T-helper 17 cell (primary cell): ENCODE data around the gene PRPF8. TPM values are rescaled to one million over a fixed set of nuclear protein-coding genes. Genes with fewer than 3 reads are reported as not detected.

ENCODE experiments used
- ATAC-seq: fragments of 150-1000 bp; cut with Tn5 transposase; 2 replicates; pipeline ENCODE4 v1.10.0; 2021; ENCODE audit warnings: mild to moderate bottlenecking, moderate library complexity
- DNase-seq, 3 donors: peaks; one replicate each; pipeline versions ENCODE4 v3.0.0 to v3.0.0-alpha.2; 2020 to 2021
- H3K9me3 ChIP-seq: one replicate; pipeline ENCODE4 v1.7.0; 2013; ENCODE audit warnings: low read length, mild to moderate bottlenecking; ENCODE audit not compliant: control insufficient read depth, poor library complexity, severe bottlenecking
- H3K27ac Mint-ChIP-seq: one replicate; pipeline ENCODE4 v1.8.0; 2022; ENCODE audit warnings: mild to moderate bottlenecking, moderate library complexity, mixed read lengths
- H3K27me3 Mint-ChIP-seq: one replicate; pipeline ENCODE4 v1.8.0; 2022; ENCODE audit warnings: mixed read lengths
- H3K36me3 Mint-ChIP-seq: one replicate; pipeline ENCODE4 v1.8.0; 2022; ENCODE audit warnings: low read depth, mixed read lengths
- H3K4me1 Mint-ChIP-seq: one replicate; pipeline ENCODE4 v1.8.0; 2022; ENCODE audit warnings: mild to moderate bottlenecking, mixed read lengths
- H3K4me3 Mint-ChIP-seq: one replicate; pipeline ENCODE4 v1.8.0; 2022; ENCODE audit warnings: mild to moderate bottlenecking, moderate library complexity, mixed read lengths
- total RNA-seq, 4 donors: library from RNA in 2 of 4; stranded (reverse) in 2 of 4; gene quantifications; one replicate each; pipeline ENCODE4 v1.2.3 and lab custom pipeline; 2022 to 2026

PRPF8 gene
- total RNA-seq, 2 donors from 2014 or later = 451 to 472 TPM

- peak within 1 kb of the TSS; percentile 98 for H3K4me3 Mint-ChIP-seq
- ATAC-seq = peak; percentile 82
- peak; percentile 59 to 67 (median 65) for DNase-seq
- peaks cover 2% of the 10 kb centered on the region for H3K36me3 Mint-ChIP-seq
- peak within 1 kb of the TSS; percentile 89 for H3K27ac Mint-ChIP-seq
- H3K4me1 Mint-ChIP-seq = peaks cover 20% of the 10 kb centered on the region
- peaks cover 17% of the 10 kb centered on the region for H3K27me3 Mint-ChIP-seq
- H3K9me3 ChIP-seq = no peaks in the 10 kb centered on the region
Observed at GRCh38 chr17:1627982-1628855, 56.4 kb downstream of the PRPF8 start, which contains the start of gene SLC43A2. Gene SLC43A2 (minus strand): TSS chr17:1628834. CDS start chr17:1627874, 960 bp downstream.

GRCh38 chr17:1627182-1627981, 57.3 kb downstream of the PRPF8 start:
- H3K9me3 ChIP-seq = no peaks in the 10 kb centered on the region
- Mint-ChIP-seq H3K27me3 (peaks cover 17% of the 10 kb centered on the region), H3K4me3 (peak overlapping the region; percentile 81), H3K36me3 (peaks cover 2% of the 10 kb centered on the region), H3K27ac (no peak overlapping the region), H3K4me1 (peaks cover 20% of the 10 kb centered on the region)
- ATAC-seq (no peak), DNase-seq (no peak)

GRCh38 chr17:1626333-1626732, 58.3 kb downstream of the PRPF8 start:
- H3K27me3 Mint-ChIP-seq = peaks cover 17% of the 10 kb centered on the region
- no peak for DNase-seq
- peaks cover 2% of the 10 kb centered on the region for H3K36me3 Mint-ChIP-seq
- H3K4me1 Mint-ChIP-seq = peaks cover 17% of the 10 kb centered on the region
- no peaks in the 10 kb centered on the region for H3K9me3 ChIP-seq
- H3K4me3 Mint-ChIP-seq = peak overlapping the region; percentile 81
- no peak overlapping the region for H3K27ac Mint-ChIP-seq
- ATAC-seq = no peak

GRCh38 chr17:1625581-1625980, 59.1 kb downstream of the PRPF8 start:
- Mint-ChIP-seq H3K27me3 (peaks cover 17% of the 10 kb centered on the region), H3K27ac (no peak overlapping the region), H3K4me3 (no peak overlapping the region), H3K4me1 (peaks cover 15% of the 10 kb centered on the region), H3K36me3 (peaks cover 2% of the 10 kb centered on the region)
- no peaks in the 10 kb centered on the region for H3K9me3 ChIP-seq
- ATAC-seq (no peak), DNase-seq (no peak)

- H3K4me3 Mint-ChIP-seq = no peak overlapping the region
- H3K36me3 Mint-ChIP-seq = no peaks in the 10 kb centered on the region
- H3K9me3 ChIP-seq = no peaks in the 10 kb centered on the region
- no peak for DNase-seq
- no peak overlapping the region for H3K27ac Mint-ChIP-seq
- peaks cover 17% of the 10 kb centered on the region for H3K27me3 Mint-ChIP-seq
- ATAC-seq = no peak
- peaks cover 12% of the 10 kb centered on the region for H3K4me1 Mint-ChIP-seq
Observed at GRCh38 chr17:1625053-1625452, 59.6 kb downstream of the PRPF8 start.

- no peak overlapping the region for H3K4me3 Mint-ChIP-seq
- no peak overlapping the region for H3K27ac Mint-ChIP-seq
- no peak for ATAC-seq
- no peaks in the 10 kb centered on the region for H3K36me3 Mint-ChIP-seq
- no peak for DNase-seq
- no peaks in the 10 kb centered on the region for H3K9me3 ChIP-seq
- peaks cover 10% of the 10 kb centered on the region for H3K4me1 Mint-ChIP-seq
- peaks cover 17% of the 10 kb centered on the region for H3K27me3 Mint-ChIP-seq
Observed at GRCh38 chr17:1624650-1625049, 60.0 kb downstream of the PRPF8 start.

GRCh38 chr17:1623057-1623630, 61.5 kb downstream of the PRPF8 start:
- peaks cover 6% of the 10 kb centered on the region for H3K4me1 Mint-ChIP-seq
- H3K36me3 Mint-ChIP-seq = no peaks in the 10 kb centered on the region
- H3K9me3 ChIP-seq = no peaks in the 10 kb centered on the region
- ATAC-seq (no peak), DNase-seq (no peak)
- H3K4me3 Mint-ChIP-seq = no peak overlapping the region
- peaks cover 17% of the 10 kb centered on the region for H3K27me3 Mint-ChIP-seq
- no peak overlapping the region for H3K27ac Mint-ChIP-seq

GRCh38 chr17:1621273-1621954, 63.3 kb downstream of the PRPF8 start:
- Mint-ChIP-seq H3K4me3 (no peak overlapping the region), H3K27me3 (peaks cover 11% of the 10 kb centered on the region), H3K27ac (no peak overlapping the region), H3K36me3 (no peaks in the 10 kb centered on the region), H3K4me1 (peaks cover 4% of the 10 kb centered on the region)
- no peaks in the 10 kb centered on the region for H3K9me3 ChIP-seq
- ATAC-seq = no peak
- DNase-seq = no peak

- Mint-ChIP-seq H3K4me1 (peaks cover 3% of the 10 kb centered on the region), H3K36me3 (no peaks in the 10 kb centered on the region), H3K27me3 (peaks cover 2% of the 10 kb centered on the region), H3K27ac (no peak overlapping the region), H3K4me3 (no peak overlapping the region)
- ATAC-seq (no peak), DNase-seq (no peak)
- H3K9me3 ChIP-seq = no peaks in the 10 kb centered on the region
Observed at GRCh38 chr17:1620486-1620885, 64.2 kb downstream of the PRPF8 start.

- ATAC-seq (no peak), DNase-seq (no peak)
- H3K27me3 Mint-ChIP-seq = no peaks in the 10 kb centered on the region
- no peaks in the 10 kb centered on the region for H3K9me3 ChIP-seq
- peaks cover 3% of the 10 kb centered on the region for H3K4me1 Mint-ChIP-seq
- H3K27ac Mint-ChIP-seq = no peak overlapping the region
- no peak overlapping the region for H3K4me3 Mint-ChIP-seq
- no peaks in the 10 kb centered on the region for H3K36me3 Mint-ChIP-seq
Observed at GRCh38 chr17:1617620-1618174, 67.0 kb downstream of the PRPF8 start.

- no peak for DNase-seq
- peaks cover 3% of the 10 kb centered on the region for H3K4me1 Mint-ChIP-seq
- H3K27me3 Mint-ChIP-seq = no peaks in the 10 kb centered on the region
- H3K36me3 Mint-ChIP-seq = no peaks in the 10 kb centered on the region
- no peak overlapping the region for H3K27ac Mint-ChIP-seq
- no peak for ATAC-seq
- H3K9me3 ChIP-seq = no peaks in the 10 kb centered on the region
- H3K4me3 Mint-ChIP-seq = no peak overlapping the region
Observed at GRCh38 chr17:1616101-1616500, 68.6 kb downstream of the PRPF8 start.

- ATAC-seq (no peak), DNase-seq (no peak)
- no peaks in the 10 kb centered on the region for H3K9me3 ChIP-seq
- Mint-ChIP-seq H3K27me3 (no peaks in the 10 kb centered on the region), H3K27ac (no peak overlapping the region), H3K4me3 (no peak overlapping the region), H3K36me3 (no peaks in the 10 kb centered on the region), H3K4me1 (peaks cover under 1% of the 10 kb centered on the region)
Observed at GRCh38 chr17:1612400-1612799, 72.3 kb downstream of the PRPF8 start.
